Activated CD4-positive, alpha-beta T cell treated with anti-CD3 and anti-CD28 coated beads, Interleukin-2, amount 50 U/mL, for 48 hours (primary cell): Measurements from ENCODE around the gene UNC119B.
"Not testable (repeated sequence)": the region's sequence is repeated elsewhere in the genome, so short reads cannot be mapped to it uniquely, and the experiment has no call there.

Source experiments
- DNase-seq, 2 experiments: peaks; one replicate each; pipeline ENCODE4 v3.0.0-alpha.2; 2020

The UNC119B gene

GRCh38 chr12:120720234-120720986 is 10.2 kb downstream of the UNC119B start:
- DNase-seq: no peak

GRCh38 chr12:120720987-120721801 is 10.9 kb downstream of the UNC119B start:
- DNase-seq: no peak

GRCh38 chr12:120721866-120722265 is 11.6 kb downstream of the UNC119B start:
- no peak for DNase-seq

- no peak for DNase-seq
Measured at GRCh38 chr12:120722784-120723183, 12.5 kb downstream of the UNC119B start.

GRCh38 chr12:120724720-120725119 is 14.5 kb downstream of the UNC119B start:
- DNase-seq: no peak

GRCh38 chr12:120725151-120725658 is 14.9 kb downstream of the UNC119B start:
- DNase-seq: no peak

- DNase-seq: peak; percentile 92
Measured at GRCh38 chr12:120725659-120726509, 15.6 kb downstream of the UNC119B start, which contains the start of gene ACADS. TSS of gene ACADS (plus strand) at chr12:120725826. CDS start at chr12:120725886, 60 bp downstream.

GRCh38 chr12:120726510-120726793 is 16.2 kb downstream of the UNC119B start:
- DNase-seq: no peak

GRCh38 chr12:120726961-120727360 is 16.7 kb downstream of the UNC119B start:
- DNase-seq: no peak

GRCh38 chr12:120732198-120732597 is 21.9 kb downstream of the UNC119B start:
- not testable (repeated sequence) for DNase-seq

GRCh38 chr12:120733574-120733973 is 23.3 kb downstream of the UNC119B start:
- no peak for DNase-seq

- DNase-seq: no peak
Measured at GRCh38 chr12:120734210-120734609, 24.0 kb downstream of the UNC119B start.

- no peak for DNase-seq
Measured at GRCh38 chr12:120735181-120735580, 24.9 kb downstream of the UNC119B start.

- DNase-seq: no peak
Measured at GRCh38 chr12:120736404-120737331, 26.4 kb downstream of the UNC119B start.

GRCh38 chr12:120737557-120738251 is 27.4 kb downstream of the UNC119B start:
- no peak for DNase-seq

GRCh38 chr12:120738252-120739030 is 28.2 kb downstream of the UNC119B start:
- DNase-seq: no peak

- no peak for DNase-seq
Measured at GRCh38 chr12:120739031-120739762, 28.9 kb downstream of the UNC119B start.

GRCh38 chr12:120739821-120740613 is 29.8 kb downstream of the UNC119B start:
- DNase-seq: no peak

- no peak for DNase-seq
Measured at GRCh38 chr12:120740871-120741270, 30.6 kb downstream of the UNC119B start.
